Transverse colon (tissue), 4 donors: ENCODE results near the gene TBC1D22B.

Source experiments
- CTCF ChIP-seq, 5 experiments: fragments of 200-600 bp in 3 of 5; fragments of 450-650 bp in 2 of 5; sonication (generic) in 3 of 5; IDR thresholded peaks; 1 replicate in 2 of 5; 2 replicates in 3 of 5; pipeline ENCODE4 v1.5.1; 2016 to 2017; ENCODE audit warnings: antibody characterized with exemption in 5 of 5, inconsistent platforms in 3 of 5, mild to moderate bottlenecking in 2 of 5, moderate library complexity in 1 of 5
- POLR2A ChIP-seq: fragments of 450-650 bp; IDR thresholded peaks from one replicate; pipeline ENCODE4 v1.6.1; 2016; ENCODE audit warnings: antibody characterized with exemption, mild to moderate bottlenecking, moderate library complexity
- POLR2AphosphoS5 ChIP-seq, 3 donors: sonication (generic); formaldehyde crosslinking; IDR thresholded peaks; one replicate each; pipeline ENCODE4 v1.6.1; 2016; ENCODE audit warnings: antibody characterized with exemption in 3 of 3

- TF ChIP-seq CTCF (IDR thresholded peaks at IDR 0.05) = no peak
- TF ChIP-seq POLR2A = no peak
- peak; percentile 59 to 67 (median 62) for TF ChIP-seq POLR2AphosphoS5 (IDR thresholded peaks at IDR 0.05)
Measured at GRCh38 chr6:37239950-37240713, 17.4 kb upstream of the TBC1D22B start.
